GM12801 (cell line): ENCODE measurements around the gene SMG9.

Source experiments
- CTCF ChIP-seq: IDR thresholded peaks from one replicate; pipeline ENCODE4 v1.5.1; 2011; ENCODE audit warnings: control low read depth; ENCODE audit not compliant: insufficient read length; ENCODE audit errors: extremely low read depth

Gene SMG9

GRCh38 chr19:43754503-43755255 is at the start of gene SMG9:
Gene SMG9 (minus strand): TSS chr19:43754962. CDS start chr19:43750741, 4,221 bp downstream.
- TF ChIP-seq CTCF, result no peak

DNA sequence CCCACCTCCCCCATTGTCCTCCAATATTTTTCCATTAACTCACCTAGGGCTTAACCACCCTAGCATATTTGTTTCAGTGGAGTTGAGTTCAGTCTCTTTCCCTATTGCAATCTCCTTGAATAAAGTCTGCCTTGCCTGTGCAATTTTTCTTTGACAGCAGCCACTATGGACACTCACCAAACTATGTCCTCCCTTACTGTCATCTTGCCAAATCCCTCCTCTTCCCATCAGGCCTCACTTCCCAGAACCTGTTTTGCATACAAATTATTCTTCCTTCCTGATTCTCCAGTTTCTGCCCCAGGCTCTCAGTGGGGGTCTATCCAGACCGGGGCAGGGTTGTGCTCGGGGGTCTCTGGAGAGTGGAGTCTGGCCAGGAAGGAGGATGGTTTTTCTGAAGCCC is 49.7 kb upstream of the SMG9 start:
- no peak for TF ChIP-seq CTCF

- TF ChIP-seq CTCF, result no peak
These were observed 47.6 kb upstream of the SMG9 start, which contains the start of gene LYPD5 for GRCh38 chr19:43802216-43802951. Gene LYPD5 (minus strand): TSS chr19:43802447. CDS start chr19:43802380, 67 bp downstream.

DNA sequence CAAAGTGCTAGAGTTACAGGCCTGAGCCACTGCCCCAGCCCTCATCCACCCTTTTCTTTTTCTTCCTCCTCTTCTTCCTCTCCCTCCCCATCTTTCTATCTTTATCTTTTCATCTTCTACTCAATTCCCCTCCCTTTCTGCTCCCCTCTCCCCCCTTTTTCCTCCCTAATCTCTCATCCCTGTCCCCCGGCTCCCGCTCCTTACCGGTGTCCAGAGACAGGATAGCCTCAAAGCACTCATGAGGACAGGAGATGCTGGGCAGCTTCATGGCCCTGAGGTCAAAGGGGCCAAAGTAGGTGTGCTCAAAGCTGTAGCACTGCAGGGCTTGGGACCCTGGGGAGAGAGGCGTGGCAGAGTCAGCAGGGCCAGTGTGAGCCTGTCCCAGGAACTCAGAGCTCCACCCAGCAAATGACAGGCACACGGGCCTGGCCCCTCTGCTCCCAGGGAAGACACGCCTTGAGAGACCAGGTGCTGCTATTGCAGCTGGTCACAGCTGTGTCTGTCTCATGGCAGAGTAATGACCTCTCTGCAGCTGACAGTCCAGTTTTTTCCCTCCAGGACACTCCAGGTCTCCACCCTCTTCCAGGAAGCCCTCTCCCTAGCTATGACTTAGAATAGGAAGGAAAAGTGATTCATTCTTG is 44.9 kb upstream of the SMG9 start:
- TF ChIP-seq CTCF, result no peak

GRCh38 chr19:43798546-43799409 is 44.0 kb upstream of the SMG9 start:
- TF ChIP-seq CTCF, result no peak

DNA sequence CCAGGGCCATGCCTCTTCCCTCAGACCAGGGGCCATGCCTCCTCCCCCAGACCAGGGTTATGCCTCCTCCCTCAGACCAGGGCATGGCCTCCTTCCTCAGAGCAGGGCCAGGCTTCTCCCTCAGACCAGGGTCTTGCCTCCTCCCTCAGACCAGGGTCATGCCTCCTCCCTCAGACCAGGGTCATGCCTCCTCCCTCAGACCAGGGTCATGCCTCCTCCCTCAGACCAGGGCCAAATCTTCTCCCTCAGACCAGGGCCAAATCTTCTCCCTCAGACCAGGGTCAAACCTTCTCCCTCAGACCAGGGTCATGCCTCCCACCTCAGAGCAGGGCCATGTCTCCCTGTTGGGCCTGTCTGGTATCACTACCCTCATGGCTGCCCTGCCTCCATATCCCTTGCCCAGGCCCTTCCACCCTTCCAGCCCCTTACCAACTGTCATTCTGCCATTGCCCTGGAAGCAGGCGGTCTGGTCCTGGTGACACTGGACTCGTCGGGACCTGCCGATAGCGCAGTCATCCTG is 43.3 kb upstream of the SMG9 start:
- TF ChIP-seq CTCF, result no peak

- TF ChIP-seq CTCF, result no peak
These were observed 42.8 kb upstream of the SMG9 start for GRCh38 chr19:43797556-43797955.
